NCI-H2081 treated with DMSO at 0.1 percent for 48 hours (cell line): ENCODE measurements around the gene SLC44A3.
A peak's percentile ranks its signal among the peaks of the same experiment; 100 is the strongest.

Source experiments
- DNase-seq: peaks from one replicate; lab custom pipeline; 2025; lab: John Stamatoyannopoulos, UW

Gene SLC44A3

DNA sequence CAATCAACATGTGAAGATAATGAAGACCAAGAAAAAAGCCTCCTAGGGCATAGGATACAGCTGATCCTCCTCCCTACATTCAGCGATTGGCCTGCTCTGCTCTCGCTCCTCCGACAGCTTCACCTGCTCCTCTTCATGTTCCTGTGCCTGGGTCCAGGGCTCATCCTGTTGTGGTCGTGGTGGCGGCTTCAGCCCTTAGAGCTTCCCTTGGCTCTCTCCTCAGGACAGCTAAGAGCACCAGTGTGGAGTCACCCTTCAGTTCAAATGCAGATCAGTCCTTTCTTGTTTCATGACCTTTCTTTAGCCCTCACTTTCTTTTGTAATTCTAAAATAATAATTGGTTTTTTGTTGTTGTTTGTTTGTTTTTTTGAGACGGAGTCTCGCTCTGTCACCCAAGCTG is 88.0 kb downstream of the SLC44A3 start:
- no peak for DNase-seq

DNA sequence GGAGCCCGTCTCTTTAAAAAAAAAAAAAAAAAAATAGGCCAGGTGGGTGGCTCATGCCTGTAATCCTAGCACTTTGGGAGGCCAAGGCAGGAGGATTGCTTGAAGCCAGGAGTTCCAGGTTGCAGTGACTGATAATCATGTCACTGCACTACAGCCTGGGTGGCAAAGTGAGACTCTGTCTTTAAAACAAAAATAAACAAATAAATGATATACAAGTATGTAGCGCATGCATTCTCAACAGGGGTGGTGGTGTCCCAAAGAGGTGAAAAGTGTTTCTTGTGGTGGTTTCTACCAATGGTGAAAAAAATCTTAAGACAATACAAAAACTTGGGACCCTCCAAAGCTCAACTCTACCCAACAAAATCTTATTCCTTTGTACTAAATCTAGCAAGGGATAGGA is 88.8 kb downstream of the SLC44A3 start:
- DNase-seq = no peak

GRCh38 chr1:94909486-94909885 is 89.3 kb downstream of the SLC44A3 start:
- DNase-seq = no peak

DNA sequence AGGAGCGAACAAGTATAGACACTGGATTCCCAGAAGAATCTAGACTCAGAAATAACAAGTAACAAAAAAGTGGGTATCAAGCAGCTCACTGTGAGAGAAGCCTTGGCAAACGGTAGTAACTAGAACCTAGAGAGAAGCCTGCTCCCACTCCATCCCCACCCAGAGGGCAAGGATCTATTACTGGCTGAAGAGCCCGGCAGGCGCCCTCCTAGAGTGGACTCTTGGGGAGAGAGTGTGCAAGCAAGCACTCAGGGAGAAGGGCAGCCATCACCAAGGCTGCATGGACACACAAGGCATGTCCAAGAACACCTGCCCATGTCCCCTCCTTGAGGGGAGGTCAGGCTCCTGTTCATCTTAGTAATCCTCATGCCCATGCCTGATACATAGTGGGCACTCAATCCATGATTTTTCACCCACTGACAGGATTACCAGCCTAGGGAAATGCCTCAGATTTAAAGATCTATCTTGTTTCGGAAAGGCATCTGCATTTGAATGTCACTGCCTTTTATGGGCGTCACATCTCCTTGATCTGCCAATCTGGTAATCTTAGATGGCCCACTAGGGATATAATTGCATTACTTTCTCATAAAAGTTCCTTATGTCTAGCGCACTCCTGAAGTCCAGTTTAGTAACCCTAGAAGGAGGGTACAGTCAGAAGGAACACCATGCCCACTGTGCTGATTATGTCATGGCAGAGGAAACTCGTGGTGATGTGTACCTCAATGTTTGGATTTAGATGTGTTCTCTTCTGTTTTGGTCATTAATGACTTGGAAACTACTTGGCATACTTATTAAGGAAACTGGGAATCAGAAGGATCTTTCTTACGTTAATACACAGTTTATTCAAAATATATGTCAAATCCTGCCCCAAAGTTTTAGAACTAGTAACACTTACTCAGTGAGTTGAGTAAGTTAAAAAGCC is 92.4 kb downstream of the SLC44A3 start:
- DNase-seq = no peak

- DNase-seq = no peak
These were observed 97.1 kb downstream of the SLC44A3 start for GRCh38 chr1:94917251-94917650.

GRCh38 chr1:94919241-94920030 is 99.3 kb downstream of the SLC44A3 start:
- DNase-seq = peak; percentile 32

- DNase-seq = no peak
These were observed 99.9 kb downstream of the SLC44A3 start for GRCh38 chr1:94920061-94920460.

GRCh38 chr1:94921977-94922376 is 101.8 kb downstream of the SLC44A3 start:
- no peak for DNase-seq

DNA sequence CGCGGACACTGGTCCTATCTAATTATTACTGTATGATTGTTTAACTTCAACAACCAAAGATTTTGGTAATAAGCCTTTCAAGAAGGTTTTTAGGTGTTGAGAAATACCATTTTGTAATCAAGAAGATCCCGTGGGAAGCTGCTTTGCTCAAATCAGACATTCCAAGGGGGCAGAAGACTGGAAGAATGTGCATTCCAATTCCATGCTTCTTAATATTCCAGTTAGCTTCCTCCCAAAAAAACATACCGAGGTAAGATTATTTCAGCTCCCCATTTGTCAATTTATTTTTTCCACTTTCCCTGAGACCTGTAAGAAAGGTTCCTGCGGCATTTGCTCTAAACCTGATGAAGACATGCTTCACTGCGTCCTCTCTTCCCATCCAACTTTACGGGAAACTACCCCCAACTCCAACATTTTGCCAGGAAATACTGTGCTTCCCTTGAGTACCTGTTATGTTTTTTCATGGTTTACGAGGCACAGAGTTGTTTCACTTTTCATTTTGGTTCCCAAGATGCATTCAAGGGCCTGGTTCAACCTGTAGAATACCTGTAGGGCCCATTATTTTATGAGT is 102.7 kb downstream of the SLC44A3 start:
- DNase-seq = no peak

DNA sequence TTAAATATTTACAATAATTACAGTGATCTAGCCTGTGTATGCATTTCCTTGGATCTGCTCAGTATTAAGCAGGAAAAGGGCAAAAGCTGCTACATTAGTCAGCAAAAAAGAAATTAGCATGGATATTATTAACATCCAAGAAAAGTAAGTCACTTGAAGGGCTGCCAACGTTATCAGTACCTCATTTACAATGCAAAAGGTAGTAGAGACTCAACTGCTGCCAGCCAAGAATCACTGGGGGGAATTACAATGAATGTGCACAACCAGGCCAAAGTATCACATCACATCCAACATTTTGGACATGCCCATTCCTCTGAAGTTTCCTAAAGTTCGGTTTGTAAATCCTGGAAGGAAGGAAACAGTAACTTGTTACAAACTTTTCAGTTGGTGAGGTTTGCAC is 104.8 kb downstream of the SLC44A3 start:
- DNase-seq = no peak

DNA sequence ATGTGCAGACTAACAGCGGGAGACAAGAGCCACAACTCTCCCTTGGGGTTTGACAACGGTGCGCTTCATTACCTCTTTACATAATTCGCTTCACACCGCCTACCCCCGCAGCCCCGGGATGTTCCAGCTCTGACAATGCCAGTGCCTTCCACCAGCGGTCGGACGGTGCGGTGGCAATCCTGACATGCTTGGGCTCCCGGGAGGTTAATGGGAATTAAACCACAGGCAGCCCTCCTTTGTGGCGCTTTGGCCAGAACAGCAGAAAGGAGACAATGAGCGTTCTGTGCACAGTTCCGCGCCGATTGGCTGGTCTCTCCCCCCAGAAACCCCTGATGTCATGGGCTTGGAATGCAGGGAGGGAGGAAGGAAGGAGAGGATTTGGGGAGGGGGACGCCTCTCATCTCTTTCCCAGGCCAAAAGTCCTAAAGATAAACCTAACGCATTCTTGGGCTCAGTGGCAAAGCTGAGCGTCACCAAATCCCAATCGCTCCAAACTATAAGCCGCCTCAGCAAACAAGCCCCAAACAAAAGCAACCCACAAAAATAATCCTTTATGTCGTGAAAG is 105.5 kb downstream of the SLC44A3 start:
- DNase-seq = no peak

DNA sequence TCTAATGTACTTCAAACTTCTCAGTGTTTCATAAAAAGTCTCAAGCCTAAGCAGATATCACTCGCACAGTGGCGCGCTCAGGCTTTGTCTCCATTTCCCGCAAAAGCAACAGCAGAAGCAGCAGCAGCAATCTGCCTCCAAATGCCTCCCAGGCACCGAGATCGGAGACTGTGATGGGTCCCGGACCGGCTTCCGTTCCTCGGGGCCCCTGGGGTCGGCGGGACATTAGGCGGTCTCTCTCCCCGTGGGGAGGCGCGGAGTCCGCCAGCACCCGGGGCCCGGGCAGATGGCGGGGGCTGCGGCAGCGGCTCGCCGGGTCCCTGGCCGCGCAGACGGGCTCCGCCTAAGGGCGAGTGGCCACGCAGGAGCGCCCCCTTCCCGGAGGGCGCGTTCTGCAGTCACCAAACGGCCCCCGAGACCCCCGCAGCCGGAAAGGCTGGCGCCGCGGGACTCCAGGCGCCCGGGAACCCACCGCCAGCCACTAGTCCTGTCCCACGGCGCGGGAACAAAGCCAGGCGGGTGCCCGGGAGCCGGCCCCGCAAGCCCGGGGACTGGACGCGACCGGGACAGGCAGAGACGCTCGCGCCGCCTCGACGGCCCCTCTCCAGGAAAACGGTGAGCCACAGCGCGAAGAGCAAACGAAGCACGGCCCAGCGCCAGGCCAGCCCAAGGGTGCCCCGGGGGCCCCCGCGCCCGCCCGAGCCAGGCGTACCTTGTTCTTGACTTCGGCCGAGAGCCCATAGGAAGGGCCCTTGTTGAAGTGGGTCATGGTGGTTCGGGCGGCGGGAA is 106.2 kb downstream of the SLC44A3 start:
- DNase-seq = no peak

DNA sequence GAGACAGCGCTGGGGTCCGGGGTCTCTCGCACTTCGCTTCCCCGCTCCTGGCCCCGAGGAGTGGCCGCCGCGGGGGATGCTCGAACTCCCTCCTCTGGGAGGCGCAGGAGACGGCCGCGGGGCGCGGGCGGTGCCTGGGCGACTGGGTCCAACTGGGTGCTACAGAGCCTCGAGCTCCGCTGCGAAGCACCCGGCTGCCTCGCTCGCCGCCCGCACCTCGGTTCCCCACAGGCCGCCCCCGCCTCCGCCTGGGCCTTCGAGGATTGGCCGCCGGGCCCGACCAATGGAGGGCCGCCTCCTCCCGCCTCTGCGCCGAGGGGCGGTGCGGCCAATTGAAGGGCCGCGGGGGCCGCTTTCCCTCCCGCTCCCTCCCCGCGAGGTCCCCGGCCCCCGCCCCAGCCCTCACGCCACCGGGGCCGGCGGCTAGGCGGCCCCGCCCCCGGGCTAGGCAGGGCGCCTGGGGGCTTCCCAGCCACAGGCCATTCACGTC is 106.8 kb downstream of the SLC44A3 start, which contains the start of gene CNN3:
Gene CNN3, minus strand, starts transcription at position 196 of the 490 bp plus-strand sequence. CDS start 216 bp downstream, outside the sequence.
- peak; percentile 36 for DNase-seq

DNA sequence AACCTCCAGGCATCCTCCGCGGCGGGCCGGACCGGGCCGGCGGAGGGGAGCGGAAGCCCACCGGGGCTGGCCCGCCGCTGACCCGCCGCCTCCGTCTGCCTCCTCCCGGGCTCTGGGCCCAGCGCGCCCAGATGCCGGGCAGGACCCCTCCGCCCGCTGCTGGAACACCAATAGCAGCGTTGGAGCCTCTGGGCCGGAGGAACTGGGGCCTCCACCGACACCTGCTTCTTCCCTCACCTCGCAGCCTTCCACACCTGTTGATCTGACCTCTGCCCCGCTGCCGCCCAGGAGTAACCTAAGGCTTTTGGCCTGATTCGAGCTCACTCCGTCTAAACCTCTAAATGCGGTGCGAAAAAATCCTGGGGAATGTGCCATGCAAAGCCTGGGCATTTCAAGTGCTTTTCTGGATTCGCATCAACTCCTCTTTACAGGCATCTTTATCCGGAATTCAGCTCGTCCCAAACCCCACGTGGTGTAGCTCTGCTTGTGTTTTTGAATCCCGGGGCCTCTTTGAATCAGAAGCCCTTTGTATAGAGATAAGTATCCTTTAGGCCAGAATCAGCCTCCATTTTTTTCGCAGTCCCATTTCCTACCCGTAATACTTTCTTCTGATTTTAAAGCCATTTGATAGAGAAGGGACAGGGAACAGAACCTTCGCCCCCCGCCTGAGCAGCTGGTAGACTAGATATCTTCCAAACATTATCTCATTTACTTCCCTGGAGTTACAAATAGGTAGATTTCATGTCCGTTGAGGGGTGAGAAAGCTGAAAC is 107.4 kb downstream of the SLC44A3 start:
- DNase-seq = no peak

GRCh38 chr1:94928293-94928939 is 108.3 kb downstream of the SLC44A3 start:
- DNase-seq = no peak

- no peak for DNase-seq
These were observed 109.4 kb downstream of the SLC44A3 start for GRCh38 chr1:94929351-94930217.

GRCh38 chr1:94931254-94931841 is 111.2 kb downstream of the SLC44A3 start:
- no peak for DNase-seq

DNA sequence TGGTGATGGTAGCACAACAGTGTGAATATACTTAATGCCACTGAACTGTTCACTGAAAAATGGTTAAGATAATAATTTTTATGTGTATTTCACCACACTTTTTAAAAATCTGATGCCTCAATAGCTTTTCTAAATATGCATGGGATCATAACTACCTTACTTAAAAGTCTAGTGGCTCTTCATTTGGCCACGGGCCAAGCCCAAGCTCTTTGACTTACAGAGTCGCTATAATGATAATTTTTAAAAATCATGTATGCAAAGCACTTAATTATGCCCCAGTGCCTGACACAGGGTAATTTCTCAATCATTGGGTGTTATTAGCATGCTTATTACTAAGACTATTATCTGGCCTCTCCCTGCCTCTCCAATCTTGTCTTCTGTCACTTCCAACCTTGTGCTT is 114.4 kb downstream of the SLC44A3 start:
- no peak for DNase-seq

DNA sequence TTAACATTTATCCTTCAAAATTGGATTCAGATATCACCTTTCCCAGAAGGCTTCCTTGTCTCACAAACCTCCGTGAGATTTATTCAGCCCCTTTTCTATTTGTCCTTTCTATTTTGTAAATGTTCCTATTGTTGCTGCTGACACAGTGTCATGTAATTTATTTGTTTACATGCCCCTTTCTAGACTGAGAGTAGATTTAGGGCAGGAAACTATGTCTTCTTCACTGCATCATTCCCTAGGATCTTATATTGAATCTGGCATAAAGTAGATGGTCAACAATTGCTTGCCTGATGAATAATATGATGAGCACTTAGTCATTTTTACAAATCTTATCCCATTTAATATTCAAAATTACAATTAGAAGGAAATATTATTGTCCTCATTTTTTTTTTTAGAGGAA is 114.9 kb downstream of the SLC44A3 start:
- no peak for DNase-seq
